ENCODE results near the gene RBM27.

- TF ChIP-seq CTCF (IDR thresholded peaks at IDR 0.05) = no peak
- TF ChIP-seq POLR2A (IDR thresholded peaks at IDR 0.05) = no peak
- TF ChIP-seq EP300 (IDR thresholded peaks at IDR 0.05) = no peak
These were observed 5.6 kb downstream of the RBM27 start for GRCh38 chr5:146208916-146209522.
